Mesothelial cell of epicardium (in vitro differentiated cells): Measurements from ENCODE around the gene PADI4. TPM values are rescaled to one million over a fixed set of nuclear protein-coding genes. Genes with fewer than 3 reads are reported as not detected.

Experiments
- DNase-seq, 2 experiments: peaks; one replicate each; pipeline ENCODE4 v3.0.0; 2021; ENCODE audit warnings: low spot score in 2 of 2; ENCODE audit not compliant: unreplicated experiment in 2 of 2
- H3K27ac Mint-ChIP-seq: 2 replicates; pipeline ENCODE4 v1.8.0; 2021; ENCODE audit warnings: mixed read lengths
- H3K27me3 Mint-ChIP-seq: 2 replicates; pipeline ENCODE4 v1.8.0; 2021; ENCODE audit warnings: low read depth, mixed read lengths
- H3K36me3 Mint-ChIP-seq: 2 replicates; pipeline ENCODE4 v1.8.0; 2021; ENCODE audit warnings: mixed read lengths
- H3K4me1 Mint-ChIP-seq: 2 replicates; pipeline ENCODE4 v1.8.0; 2021; ENCODE audit warnings: mixed read lengths
- H3K4me3 Mint-ChIP-seq: 2 replicates; pipeline ENCODE4 v1.8.0; 2021; ENCODE audit warnings: mild to moderate bottlenecking, moderate library complexity, mixed read lengths
- H3K9me3 Mint-ChIP-seq: 2 replicates; pipeline ENCODE4 v1.8.0; 2021; ENCODE audit warnings: mixed read lengths
- total RNA-seq: library from RNA; stranded (reverse); gene quantifications from 3 replicates; pipeline ENCODE4 v1.2.1, GENCODE V29; 2021
- TF ChIP-seq, protein P1 (sequence below): fragments of 200-600 bp; sonication (generic); IDR thresholded peaks from one replicate; pipeline ENCODE4 v1.5.0; 2021; ENCODE audit warnings: antibody characterized with exemption; ENCODE audit not compliant: unreplicated experiment

Gene PADI4
- total RNA-seq, 1 donor from 2014 or later, result not detected

DNA sequence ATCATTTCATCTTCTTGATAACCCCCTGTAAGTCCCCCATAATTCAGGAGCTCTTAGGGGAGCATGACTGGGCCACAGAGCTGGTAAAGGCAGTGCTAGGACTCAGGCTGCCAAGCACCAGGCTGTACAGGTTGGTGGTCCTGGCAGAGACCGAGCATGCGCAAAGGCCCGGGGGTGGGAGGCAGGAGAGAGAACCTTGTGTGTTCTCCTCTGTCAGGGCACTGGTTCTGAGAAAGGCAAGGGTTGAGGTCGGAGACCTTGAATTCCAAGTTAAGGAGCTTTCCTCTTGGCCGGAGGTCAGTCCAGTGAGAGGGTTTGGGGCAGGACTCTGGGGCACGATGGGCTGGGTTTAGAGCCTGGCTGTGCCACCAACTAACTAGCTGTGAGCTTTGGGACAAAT is 35.9 kb upstream of the PADI4 start:
- Mint-ChIP-seq H3K27ac (no peak overlapping the region), H3K27me3 (peaks cover 6% of the 10 kb centered on the region), H3K9me3 (no peaks in the 10 kb centered on the region), H3K36me3 (no peaks in the 10 kb centered on the region), H3K4me3 (no peak overlapping the region), H3K4me1 (no peaks in the 10 kb centered on the region)
- DNase-seq, result no peak
- TF ChIP-seq, protein P1, sequence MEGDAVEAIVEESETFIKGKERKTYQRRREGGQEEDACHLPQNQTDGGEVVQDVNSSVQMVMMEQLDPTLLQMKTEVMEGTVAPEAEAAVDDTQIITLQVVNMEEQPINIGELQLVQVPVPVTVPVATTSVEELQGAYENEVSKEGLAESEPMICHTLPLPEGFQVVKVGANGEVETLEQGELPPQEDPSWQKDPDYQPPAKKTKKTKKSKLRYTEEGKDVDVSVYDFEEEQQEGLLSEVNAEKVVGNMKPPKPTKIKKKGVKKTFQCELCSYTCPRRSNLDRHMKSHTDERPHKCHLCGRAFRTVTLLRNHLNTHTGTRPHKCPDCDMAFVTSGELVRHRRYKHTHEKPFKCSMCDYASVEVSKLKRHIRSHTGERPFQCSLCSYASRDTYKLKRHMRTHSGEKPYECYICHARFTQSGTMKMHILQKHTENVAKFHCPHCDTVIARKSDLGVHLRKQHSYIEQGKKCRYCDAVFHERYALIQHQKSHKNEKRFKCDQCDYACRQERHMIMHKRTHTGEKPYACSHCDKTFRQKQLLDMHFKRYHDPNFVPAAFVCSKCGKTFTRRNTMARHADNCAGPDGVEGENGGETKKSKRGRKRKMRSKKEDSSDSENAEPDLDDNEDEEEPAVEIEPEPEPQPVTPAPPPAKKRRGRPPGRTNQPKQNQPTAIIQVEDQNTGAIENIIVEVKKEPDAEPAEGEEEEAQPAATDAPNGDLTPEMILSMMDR, result no peak

DNA sequence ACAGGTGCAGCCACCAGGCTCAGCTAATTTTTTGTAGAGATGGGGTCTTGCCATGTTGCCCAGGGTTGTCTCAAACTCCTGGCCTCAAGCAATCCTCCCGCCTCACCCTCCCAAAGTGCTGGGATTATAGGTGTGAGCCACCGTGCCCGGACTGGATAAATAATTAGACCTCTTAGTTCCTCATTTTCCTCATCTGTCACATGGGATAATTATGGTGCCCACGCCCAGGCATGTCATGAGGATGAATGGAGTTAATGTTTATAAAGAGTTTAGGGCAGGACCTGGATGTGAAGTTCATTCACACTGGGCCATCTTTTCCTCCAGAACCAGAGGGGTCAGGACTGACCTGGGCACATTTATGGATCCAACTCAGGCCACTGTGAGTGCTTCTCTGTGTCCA is 35.4 kb upstream of the PADI4 start:
- H3K27me3 Mint-ChIP-seq, result peaks cover 6% of the 10 kb centered on the region
- no peak overlapping the region for H3K4me3 Mint-ChIP-seq
- no peaks in the 10 kb centered on the region for H3K4me1 Mint-ChIP-seq
- H3K27ac Mint-ChIP-seq, result no peak overlapping the region
- TF ChIP-seq, protein P1, result no peak
- H3K9me3 Mint-ChIP-seq, result no peaks in the 10 kb centered on the region
- no peaks in the 10 kb centered on the region for H3K36me3 Mint-ChIP-seq
- no peak for DNase-seq

DNA sequence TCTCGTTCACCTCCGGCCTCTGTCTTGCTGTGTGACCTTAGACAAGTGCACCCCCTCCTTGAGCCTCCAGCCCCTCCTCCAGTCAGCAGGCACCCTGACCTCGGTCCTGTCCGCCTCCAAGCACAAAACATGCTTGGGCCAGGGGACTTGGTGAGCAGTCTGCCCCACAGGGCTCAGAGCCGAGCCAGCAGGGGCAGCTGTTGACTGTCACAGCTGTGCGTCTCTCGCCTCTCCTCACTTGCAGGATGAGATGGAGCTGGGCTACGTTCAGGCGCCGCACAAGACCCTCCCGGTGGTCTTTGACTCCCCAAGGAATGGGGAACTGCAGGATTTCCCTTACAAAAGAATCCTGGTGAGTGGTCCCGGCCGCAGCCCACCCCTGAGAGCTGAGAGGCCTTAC is 34.9 kb upstream of the PADI4 start:
- no peaks in the 10 kb centered on the region for H3K4me1 Mint-ChIP-seq
- peaks cover 6% of the 10 kb centered on the region for H3K27me3 Mint-ChIP-seq
- no peak for DNase-seq
- no peaks in the 10 kb centered on the region for H3K9me3 Mint-ChIP-seq
- TF ChIP-seq, protein P1, result no peak
- no peak overlapping the region for H3K4me3 Mint-ChIP-seq
- H3K36me3 Mint-ChIP-seq, result no peaks in the 10 kb centered on the region
- no peak overlapping the region for H3K27ac Mint-ChIP-seq

DNA sequence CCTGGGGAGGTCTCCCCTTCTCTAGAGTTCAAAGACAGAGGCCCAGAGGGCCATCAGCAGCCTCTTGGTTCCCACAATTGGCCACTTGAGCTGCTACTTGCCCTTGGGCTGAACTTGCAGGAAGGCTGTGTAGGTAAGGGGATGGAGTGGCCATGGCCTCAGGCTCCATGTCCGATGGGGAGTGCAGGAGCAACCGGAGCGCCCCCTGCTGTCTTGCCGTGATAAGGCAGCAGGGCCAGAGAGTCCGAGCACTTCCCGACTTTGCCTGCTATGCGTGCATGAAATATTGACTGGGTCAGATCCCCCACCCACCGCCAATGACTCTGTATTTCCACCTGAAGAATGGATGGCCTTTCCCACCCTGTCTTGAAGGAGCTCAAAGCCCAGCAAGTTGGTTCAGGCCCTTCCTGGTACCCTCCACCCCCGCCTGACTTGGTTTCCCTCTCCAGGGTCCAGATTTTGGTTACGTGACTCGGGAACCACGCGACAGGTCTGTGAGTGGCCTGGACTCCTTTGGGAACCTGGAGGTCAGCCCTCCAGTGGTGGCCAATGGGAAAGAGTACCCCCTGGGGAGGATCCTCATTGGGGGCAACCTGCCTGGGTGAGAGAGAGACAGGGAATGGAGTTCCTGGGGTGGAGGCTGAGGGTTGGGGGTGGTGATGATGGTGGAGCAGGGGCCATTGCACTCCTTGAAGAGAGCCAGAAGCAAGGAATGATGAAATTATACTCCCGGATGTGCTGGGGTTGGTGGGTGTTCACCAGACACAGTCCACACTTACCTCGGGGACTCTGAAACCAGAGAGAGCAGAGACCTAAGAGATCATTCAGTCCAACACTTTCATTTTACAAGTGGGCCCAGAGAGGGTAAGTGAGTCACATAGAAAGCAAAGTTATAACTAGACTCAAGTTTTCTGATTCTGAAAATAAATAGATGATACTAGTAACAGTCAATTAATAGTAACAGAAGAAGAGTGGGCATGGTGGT is 33.5 kb upstream of the PADI4 start:
- peak in 1 of 2 experiments; percentile 63 for DNase-seq
- no peaks in the 10 kb centered on the region for H3K9me3 Mint-ChIP-seq
- TF ChIP-seq, protein P1, result peak; percentile 48
- H3K36me3 Mint-ChIP-seq, result no peaks in the 10 kb centered on the region
- H3K27me3 Mint-ChIP-seq, result peaks cover 6% of the 10 kb centered on the region
- no peaks in the 10 kb centered on the region for H3K4me1 Mint-ChIP-seq
- no peak overlapping the region for H3K27ac Mint-ChIP-seq
- no peak overlapping the region for H3K4me3 Mint-ChIP-seq

- DNase-seq, result no peak
- TF ChIP-seq, protein P1, result no peak
Observed at GRCh38 chr1:17276568-17276967, 31.4 kb upstream of the PADI4 start.

More at GRCh38 chr1:17276568-17276967, 31.4 kb upstream of the PADI4 start:
- Mint-ChIP-seq H3K4me3 (no peak overlapping the region), H3K27me3 (peaks cover 6% of the 10 kb centered on the region), H3K36me3 (no peaks in the 10 kb centered on the region), H3K27ac (no peak overlapping the region), H3K9me3 (no peaks in the 10 kb centered on the region), H3K4me1 (peaks cover 3% of the 10 kb centered on the region)
